AG09309 (cell line): ENCODE measurements around the gene KLC4.

Experiments
- DNase-seq: peaks from one replicate; pipeline ENCODE4 v3.0.0-alpha.2; 2010; ENCODE audit warnings: low read depth
- H3K4me3 ChIP-seq: 2 replicates; pipeline ENCODE4 v1.5.1; 2011; ENCODE audit warnings: mild to moderate bottlenecking, low read depth, low read length, moderate library complexity; ENCODE audit not compliant: control insufficient read depth
- CTCF ChIP-seq: IDR thresholded peaks from 2 replicates; pipeline ENCODE4 v1.5.1; 2011; ENCODE audit warnings: mild to moderate bottlenecking, low read depth, low read length, inconsistent platforms; ENCODE audit not compliant: insufficient read depth, control insufficient read depth; ENCODE audit errors: missing control alignments

Gene KLC4

GRCh38 chr6:43088654-43089056 lies 29.2 kb downstream of the KLC4 start:
- no peak for DNase-seq
- no peak for TF ChIP-seq CTCF
- H3K4me3 ChIP-seq = no peak overlapping the region

GRCh38 chr6:43089467-43089866 lies 30.0 kb downstream of the KLC4 start:
- no peak for DNase-seq
- no peak for TF ChIP-seq CTCF
- H3K4me3 ChIP-seq = no peak overlapping the region

- no peak for DNase-seq
- H3K4me3 ChIP-seq = no peak overlapping the region
- TF ChIP-seq CTCF = no peak
These were observed 30.6 kb downstream of the KLC4 start for GRCh38 chr6:43089874-43090558.

GRCh38 chr6:43090559-43090956 lies 31.1 kb downstream of the KLC4 start:
- DNase-seq = peak; percentile 31
- TF ChIP-seq CTCF = no peak

GRCh38 chr6:43091020-43091419 lies 31.6 kb downstream of the KLC4 start:
- no peak for DNase-seq
- H3K4me3 ChIP-seq = no peak overlapping the region
- no peak for TF ChIP-seq CTCF

More at GRCh38 chr6:43090559-43090956, 31.1 kb downstream of the KLC4 start:
- H3K4me3 ChIP-seq = no peak overlapping the region

GRCh38 chr6:43091436-43091991 lies 32.1 kb downstream of the KLC4 start:
- TF ChIP-seq CTCF = no peak
- no peak for DNase-seq
- H3K4me3 ChIP-seq = no peak overlapping the region

- DNase-seq = no peak
- no peak overlapping the region for H3K4me3 ChIP-seq
- no peak for TF ChIP-seq CTCF
These were observed 33.2 kb downstream of the KLC4 start for GRCh38 chr6:43092635-43093034.
